GM10847 (cell line): ENCODE results near the gene MPPED1.

Experiments
- POLR2A ChIP-seq: IDR thresholded peaks from 2 replicates; pipeline ENCODE4 v1.6.1; 2011; ENCODE audit not compliant: insufficient read length; ENCODE audit errors: extremely low read depth

MPPED1 gene

DNA sequence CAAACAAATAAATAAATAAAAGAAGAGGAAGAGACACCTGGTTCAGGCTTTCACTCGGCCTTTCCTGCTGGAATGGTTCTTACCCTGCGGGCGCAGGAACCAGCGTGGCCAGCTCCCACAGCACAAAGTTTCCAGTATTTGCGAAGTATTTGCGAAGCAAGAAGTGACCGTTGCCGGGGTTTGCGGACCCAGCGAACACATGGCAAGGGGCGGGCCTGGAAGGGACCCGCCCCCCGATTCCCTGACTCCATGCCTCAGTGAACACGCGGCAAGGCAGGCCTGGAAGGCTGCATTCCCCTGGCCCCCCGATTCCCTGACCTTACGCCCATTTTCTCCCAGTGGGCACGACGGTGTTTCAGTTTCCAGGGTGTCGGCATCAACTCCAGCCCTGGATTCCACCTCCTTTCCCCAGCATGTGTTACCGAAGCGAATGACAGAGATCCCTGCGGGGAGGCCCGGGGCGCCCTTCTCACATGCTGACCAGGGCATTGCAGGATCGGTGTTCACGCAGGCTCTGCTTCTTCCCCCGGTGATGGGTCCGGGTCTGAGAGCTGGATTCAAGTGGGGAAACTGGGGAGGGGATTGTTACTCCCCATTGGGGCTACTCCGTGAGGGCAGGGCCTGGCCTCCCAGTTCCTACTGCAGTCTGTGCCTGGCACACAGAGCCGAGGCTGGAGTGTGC is 102.8 kb downstream of the MPPED1 start:
- no peak for TF ChIP-seq POLR2A

- no peak for TF ChIP-seq POLR2A
Observed at GRCh38 chr22:43515411-43515810, 103.6 kb downstream of the MPPED1 start.

DNA sequence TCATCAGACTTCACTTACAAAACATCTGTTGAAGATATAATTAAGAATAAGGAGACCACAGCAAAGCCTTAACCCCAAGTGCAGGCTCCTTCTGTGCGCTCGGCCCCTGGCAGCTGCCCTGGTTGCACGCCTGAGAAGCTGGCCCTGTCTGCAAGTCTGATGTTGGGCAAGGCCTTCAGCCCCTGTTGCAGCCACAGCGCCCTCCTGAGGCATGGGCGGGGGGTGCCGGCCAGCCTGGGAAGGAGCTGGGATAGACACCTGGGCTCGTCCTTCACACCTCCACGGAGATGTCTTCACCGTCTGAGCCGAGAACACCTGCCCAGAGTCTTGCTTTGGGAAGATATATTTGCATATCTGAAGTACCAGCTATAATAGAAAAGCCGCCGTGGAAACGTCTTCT is 104.1 kb downstream of the MPPED1 start:
- TF ChIP-seq POLR2A, result no peak

GRCh38 chr22:43516386-43516785 is 104.6 kb downstream of the MPPED1 start:
- TF ChIP-seq POLR2A, result no peak

GRCh38 chr22:43516996-43517635 is 105.3 kb downstream of the MPPED1 start:
- TF ChIP-seq POLR2A, result no peak

DNA sequence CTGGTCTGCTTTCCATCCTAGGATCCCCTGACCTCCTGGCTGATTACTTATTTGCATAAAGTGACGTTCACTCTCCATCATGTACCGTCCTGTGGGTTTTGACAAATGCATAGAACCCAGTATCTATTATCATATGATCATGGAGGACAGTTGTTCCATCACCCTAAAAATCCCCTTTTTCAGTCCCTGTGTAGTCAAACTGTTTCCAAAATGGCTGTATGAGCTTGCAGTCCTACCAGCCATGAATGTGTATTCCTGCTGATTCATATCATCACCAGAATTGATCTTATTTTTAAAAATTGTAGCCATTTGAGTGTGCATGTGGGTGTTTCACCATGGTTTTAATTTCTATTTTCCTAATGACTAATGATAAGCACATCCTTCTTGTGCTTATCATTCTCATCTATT is 108.8 kb downstream of the MPPED1 start:
- no peak for TF ChIP-seq POLR2A

DNA sequence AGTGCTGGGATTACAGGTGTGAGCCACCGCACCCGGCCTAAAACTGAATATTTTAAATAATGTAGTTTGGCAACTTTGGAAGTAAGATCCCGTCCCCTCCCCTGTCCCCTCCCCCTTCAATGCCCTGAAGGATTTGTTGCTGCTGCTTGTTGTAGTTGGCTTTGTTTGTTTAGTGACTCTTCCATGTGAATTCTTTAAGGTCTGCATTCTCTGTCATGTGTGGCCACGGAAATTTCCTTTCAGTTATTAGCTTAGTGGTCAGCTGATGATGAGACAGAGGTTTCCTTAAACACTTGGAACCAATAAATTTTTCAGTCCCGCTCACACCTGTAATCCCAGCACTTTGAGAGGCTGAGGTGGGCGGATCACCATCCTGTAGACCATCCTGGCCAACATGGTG is 109.9 kb downstream of the MPPED1 start:
- no peak for TF ChIP-seq POLR2A

GRCh38 chr22:43526117-43526655 is 114.4 kb downstream of the MPPED1 start:
- no peak for TF ChIP-seq POLR2A

GRCh38 chr22:43526946-43527345 is 115.1 kb downstream of the MPPED1 start:
- TF ChIP-seq POLR2A, result no peak

DNA sequence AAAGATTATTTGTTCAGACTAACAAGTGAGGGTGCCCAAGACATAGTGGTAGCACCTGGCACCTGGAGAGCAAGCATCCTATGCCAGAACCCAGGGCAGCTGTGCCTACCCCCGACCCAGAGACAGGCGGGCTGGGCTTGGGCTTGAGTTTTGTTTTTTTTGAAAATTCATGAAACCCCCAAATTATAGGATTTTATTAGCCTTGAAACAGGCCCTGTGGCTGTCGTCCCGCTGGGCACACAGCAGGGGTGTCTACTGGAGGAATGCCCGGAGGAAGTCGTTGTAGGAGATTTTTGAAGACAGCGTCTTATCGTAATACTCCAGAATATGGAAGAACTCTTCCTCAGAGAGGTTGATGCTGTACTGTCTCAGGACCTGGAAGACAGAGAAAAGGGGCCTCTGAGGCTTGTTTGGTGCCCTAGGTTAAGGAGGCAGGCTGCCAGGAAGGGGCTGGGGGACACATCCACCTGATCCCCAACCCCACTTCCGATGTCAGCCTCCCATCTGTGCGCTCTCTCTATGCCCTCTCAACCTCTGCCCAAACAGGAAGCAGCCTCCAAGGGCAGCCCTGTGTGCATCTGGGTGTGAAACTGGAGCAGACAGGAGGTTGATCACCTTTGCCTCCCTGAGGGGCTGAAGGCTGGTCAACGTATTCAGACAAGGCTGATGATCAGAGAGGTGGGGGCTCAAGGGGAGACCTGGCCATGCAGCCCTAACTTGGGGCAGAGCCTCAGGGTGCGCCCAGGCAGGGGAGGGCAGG is 117.0 kb downstream of the MPPED1 start:
- no peak for TF ChIP-seq POLR2A

DNA sequence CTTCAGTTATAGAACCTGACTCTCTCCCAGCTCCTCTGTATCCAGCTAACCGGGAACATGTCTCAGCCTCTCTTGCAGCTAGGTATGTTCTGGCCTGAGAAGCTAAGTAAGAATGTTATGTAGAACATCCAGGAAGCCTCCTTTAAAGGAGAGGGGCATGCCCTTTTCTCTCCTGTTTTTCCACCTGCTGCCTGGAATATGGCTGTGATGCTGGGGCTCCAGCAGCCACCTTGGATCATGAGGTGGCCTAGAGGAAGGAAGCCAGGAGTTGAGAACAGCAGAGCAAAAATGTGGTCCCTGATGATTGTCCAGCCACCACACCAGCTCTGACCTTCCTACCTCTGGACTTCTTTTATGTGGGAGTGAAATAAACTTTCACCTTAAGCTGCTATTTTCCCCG is 117.6 kb downstream of the MPPED1 start:
- TF ChIP-seq POLR2A, result no peak

DNA sequence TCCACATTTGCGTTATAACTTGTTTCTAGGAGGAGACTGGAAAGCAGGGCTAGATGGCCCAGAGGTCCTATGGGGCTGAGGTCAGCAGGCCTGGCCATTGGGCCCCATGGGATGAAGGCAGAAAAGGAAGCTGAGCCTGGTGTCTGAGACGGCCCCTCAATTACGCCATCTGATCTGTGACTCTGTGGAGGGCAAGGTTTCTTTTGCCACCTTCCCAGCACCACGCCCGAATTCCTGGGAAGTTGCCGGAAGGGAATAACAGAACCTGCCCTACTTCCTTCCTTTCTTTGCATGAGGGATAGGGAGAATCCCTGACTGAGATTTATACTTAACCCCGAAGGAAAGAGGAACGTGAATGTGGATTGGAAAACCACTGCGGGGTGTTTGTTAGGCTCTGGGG is 118.1 kb downstream of the MPPED1 start:
- no peak for TF ChIP-seq POLR2A

- no peak for TF ChIP-seq POLR2A
Observed at GRCh38 chr22:43530349-43531201, 118.8 kb downstream of the MPPED1 start.

DNA sequence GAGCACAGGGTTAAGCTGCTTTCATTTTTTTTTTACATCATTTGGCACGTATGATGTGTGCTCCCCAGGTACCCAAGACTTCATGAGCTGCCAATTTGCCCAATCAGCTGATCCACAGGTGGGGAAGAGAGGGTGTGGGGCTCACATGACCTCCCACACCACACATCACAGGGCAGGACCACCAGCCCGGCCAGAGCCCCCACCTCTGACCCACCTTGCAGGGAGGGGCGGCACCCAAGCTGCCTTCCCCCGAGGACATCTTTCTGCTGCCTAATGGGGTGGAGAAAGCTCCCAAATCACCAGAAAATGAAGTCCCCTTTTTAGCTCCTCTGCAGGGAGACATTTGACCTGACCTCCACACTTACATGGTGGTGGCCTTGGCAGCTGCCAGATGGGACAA is 119.8 kb downstream of the MPPED1 start:
- no peak for TF ChIP-seq POLR2A
